Measurements from ENCODE around the gene NDUFB10. TPM values are rescaled to one million over a fixed set of nuclear protein-coding genes. Genes with fewer than 3 reads are reported as not detected.

The NDUFB10 gene
- polyA plus RNA-seq, 1 of the 3 experiments (the other 2 are of a cell fraction) = 468 TPM

- 2% methylated on average over 36 of the region's 77 CpGs for WGBS (ENCODE audit: low lambda C conversion rate)
These were observed 16.3 kb upstream of the NDUFB10 start, which contains the start of gene MSRB1 for GRCh38 chr16:1942810-1943726. Gene MSRB1 (minus strand): TSS chr16:1943199. CDS start chr16:1943156, 43 bp downstream.

GRCh38 chr16:1944612-1945199 lies 14.6 kb upstream of the NDUFB10 start:
- Histone ChIP-seq H3K27me3 (ENCODE audit: insufficient read depth) (no peaks in the 10 kb centered on the region), H3K4me2 (no peak overlapping the region), H3K4me3 (ENCODE audit: low read depth in 2 of 2, low read length in 1 of 2) (no peak overlapping the region), H2AFZ (ENCODE audit: low read depth) (no peak overlapping the region), H3K4me1 (ENCODE audit: control insufficient read depth in 1 of 2, insufficient read depth in 2 of 2, low read depth in 1 of 2, low read length in 1 of 2) (peaks cover 0 to 10% of the 10 kb centered on the region in 2 experiments; a peak in 2 of 4 replicates), H3K9me3 (no peaks in the 10 kb centered on the region), H3K36me3 (replicated peaks in 1 of 2; ENCODE audit: control insufficient read depth in 1 of 2, insufficient read depth in 2 of 2, low read length in 1 of 2) (peaks cover 0 to 8% of the 10 kb centered on the region in 2 experiments), H3K9ac (no peak overlapping the region), H3F3A (replicated peaks; ENCODE audit: insufficient read depth) (no peaks in the 10 kb centered on the region), H3K27ac (ENCODE audit: low read depth in 2 of 2, low read length in 1 of 2) (no peak overlapping the region), H3K9me2 (no peaks in the 10 kb centered on the region), H4K20me1 (ENCODE audit: insufficient read depth) (no peaks in the 10 kb centered on the region), H3K79me2 (ENCODE audit: insufficient read depth) (no peaks in the 10 kb centered on the region)
- DNase-seq = no peak
- POLR2A ChIA-PET = no interaction called here
- WGBS (ENCODE audit: low lambda C conversion rate) = 94% methylated on average over 18 of the region's 21 CpGs
- CTCF ChIA-PET = interaction anchor here (1.9 to 3.4 kb wide), 3 partner anchors 14 to 15 kb away, joined by 6 to 16 read pairs (median 8); partner anchors contain the start of gene NDUFB10
- TF ChIP-seq MXI1 (IDR thresholded peaks at IDR 0.05; ENCODE audit: low read depth, low read length) (no peak), RCOR1 (IDR thresholded peaks at IDR 0.05; ENCODE audit: low read length) (no peak), USF1 (IDR thresholded peaks at IDR 0.05; ENCODE audit: borderline replicate concordance, low read depth) (no peak), FOXM1 (IDR thresholded peaks at IDR 0.05; ENCODE audit: low read depth) (no peak), RAD21 (IDR thresholded peaks at IDR 0.05; ENCODE audit: low read length) (no peak), REST (IDR thresholded peaks at IDR 0.05; ENCODE audit: low read depth, low read length) (no peak), POLR2AphosphoS5 (IDR thresholded peaks at IDR 0.05; ENCODE audit: low read depth, low read length) (no peak), CHD2 (IDR thresholded peaks at IDR 0.05; ENCODE audit: low read length, partially characterized antibody) (no peak)

More at GRCh38 chr16:1942810-1943726, 16.3 kb upstream of the NDUFB10 start, which contains the start of gene MSRB1:
- Histone ChIP-seq H3K36me3 (replicated peaks in 1 of 2; ENCODE audit: control insufficient read depth in 1 of 2, insufficient read depth in 2 of 2, low read length in 1 of 2) (peaks cover 4 to 14% of the 10 kb centered on the region in 2 experiments), H3K79me2 (ENCODE audit: insufficient read depth) (no peaks in the 10 kb centered on the region), H3K4me2 (peak within 1 kb of the TSS; percentile 99), H3K9me3 (no peaks in the 10 kb centered on the region), H3K27ac (ENCODE audit: low read depth in 2 of 2, low read length in 1 of 2) (peak within 1 kb of the TSS in 1 of 2 experiments; percentile 64; a peak in 1 of 4 replicates), H3K4me1 (ENCODE audit: control insufficient read depth in 1 of 2, insufficient read depth in 2 of 2, low read depth in 1 of 2, low read length in 1 of 2) (peaks cover 0 to 10% of the 10 kb centered on the region in 2 experiments; a peak in 2 of 4 replicates), H3K27me3 (ENCODE audit: insufficient read depth) (no peaks in the 10 kb centered on the region), H4K20me1 (ENCODE audit: insufficient read depth) (no peaks in the 10 kb centered on the region), H3K9me2 (no peaks in the 10 kb centered on the region), H3K4me3 (ENCODE audit: low read depth in 2 of 2, low read length in 1 of 2) (peak within 1 kb of the TSS; percentile 91 to 95), H2AFZ (ENCODE audit: low read depth) (peak within 1 kb of the TSS; percentile 100), H3F3A (replicated peaks; ENCODE audit: insufficient read depth) (no peaks in the 10 kb centered on the region), H3K9ac (peak within 1 kb of the TSS; percentile 81)
- ChIA-PET POLR2A (interaction anchor here (0.8 to 1.6 kb wide), 5 partner anchors 11 to 22 kb away, joined by 3 to 17 read pairs (median 5); partner anchors contain the start of genes RPL3L and RPS2), CTCF (interaction anchor here (0.6 to 3.4 kb wide), 5 partner anchors 10 to 132 kb away, joined by 3 to 16 read pairs (median 4); partner anchors contain the start of gene NDUFB10)
- TF ChIP-seq POLR2AphosphoS5 (IDR thresholded peaks at IDR 0.05; ENCODE audit: low read depth, low read length) (peak; percentile 87), FOXJ3 (CRISPR knock-in tag; IDR thresholded peaks at IDR 0.05) (no peak), RAD21 (IDR thresholded peaks at IDR 0.05; ENCODE audit: low read length) (no peak), CTCF (IDR thresholded peaks at IDR 0.05) (0 out of 2 replicates have a peak, but pooled peaks have one; percentile 15), ELF1 (IDR thresholded peaks at IDR 0.05) (peak; percentile 69), TAF1 (IDR thresholded peaks at IDR 0.05; ENCODE audit: borderline replicate concordance, low read depth, low read length) (peak; percentile 79), MEF2A (IDR thresholded peaks at IDR 0.05; ENCODE audit: borderline replicate concordance, low read depth) (no peak), MXI1 (IDR thresholded peaks at IDR 0.05; ENCODE audit: low read depth, low read length) (peak; percentile 59), RXRA (IDR thresholded peaks at IDR 0.05; ENCODE audit: borderline replicate concordance, low read depth) (no peak), GABPA (IDR thresholded peaks at IDR 0.05; ENCODE audit: low read depth) (peak; percentile 63), RFX5 (IDR thresholded peaks at IDR 0.05; ENCODE audit: low read length) (0 out of 2 replicates have a peak, but pooled peaks have one; percentile 57), RCOR1 (IDR thresholded peaks at IDR 0.05; ENCODE audit: low read length) (no peak)
- TF ChIP-seq, protein P1, sequence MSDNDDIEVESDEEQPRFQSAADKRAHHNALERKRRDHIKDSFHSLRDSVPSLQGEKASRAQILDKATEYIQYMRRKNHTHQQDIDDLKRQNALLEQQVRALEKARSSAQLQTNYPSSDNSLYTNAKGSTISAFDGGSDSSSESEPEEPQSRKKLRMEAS (IDR thresholded peaks at IDR 0.05; ENCODE audit: low read depth) = peak; percentile 50
- peak; percentile 100 for DNase-seq
